Fibroblast of lung (primary cell): Measurements from ENCODE around the gene MKKS. TPM values are rescaled to one million over a fixed set of nuclear protein-coding genes. Genes with fewer than 3 reads are reported as not detected.
"Not testable (repeated sequence)": the region's sequence is repeated elsewhere in the genome, so short reads cannot be mapped to it uniquely, and the experiment has no call there.

Experiments used
- DNase-seq, 2 donors: peaks; one replicate each; pipeline versions ENCODE4 v3.0.0 to v3.0.0-alpha.2; 2010; ENCODE audit warnings: low read depth in 2 of 2
- H2AFZ ChIP-seq: 2 replicates; pipeline ENCODE4 v1.5.1; 2012; ENCODE audit warnings: low read length, control low read depth, inconsistent platforms
- H3K27ac ChIP-seq: 2 replicates; pipeline ENCODE4 v1.5.1; 2011; ENCODE audit warnings: low read length, control low read depth; ENCODE audit not compliant: insufficient read depth
- H3K27me3 ChIP-seq: 2 replicates; pipeline ENCODE4 v1.5.1; 2011; ENCODE audit warnings: mild to moderate bottlenecking, low read length; ENCODE audit not compliant: control insufficient read depth, insufficient read depth
- H3K36me3 ChIP-seq: 2 replicates; pipeline ENCODE4 v1.5.1; 2011; ENCODE audit warnings: low read length; ENCODE audit not compliant: control insufficient read depth, insufficient read depth
- H3K4me1 ChIP-seq: 2 replicates; pipeline ENCODE4 v1.5.1; 2011; ENCODE audit warnings: low read length; ENCODE audit not compliant: control insufficient read depth, insufficient read depth; ENCODE audit errors: extremely low read depth
- H3K4me2 ChIP-seq: 2 replicates; pipeline ENCODE4 v1.5.1; 2011; ENCODE audit warnings: low read length, control low read depth; ENCODE audit not compliant: insufficient read depth; ENCODE audit errors: extremely low read depth
- H3K4me3 ChIP-seq, 4 experiments: fragments of 200-600 bp in 1 of 4; sonication (generic) in 1 of 4; replicated peaks in 1 of 4; 2 replicates each; pipeline ENCODE4 v1.5.1; 2011 to 2016; ENCODE audit warnings: low read length in 4 of 4, low read depth in 3 of 4, mild to moderate bottlenecking in 3 of 4, control low read depth in 2 of 4, inconsistent platforms in 1 of 4, mixed read lengths in 1 of 4; ENCODE audit not compliant: insufficient read depth in 1 of 4; ENCODE audit errors: control extremely low read depth in 1 of 4
- H3K79me2 ChIP-seq: 2 replicates; pipeline ENCODE4 v1.5.1; 2012; ENCODE audit warnings: mild to moderate bottlenecking, low read length, inconsistent platforms; ENCODE audit not compliant: control insufficient read depth, insufficient read depth
- H3K9ac ChIP-seq: 2 replicates; pipeline ENCODE4 v1.5.1; 2011; ENCODE audit warnings: mild to moderate bottlenecking, low read length, control low read depth; ENCODE audit not compliant: insufficient read depth
- H3K9me3 ChIP-seq: 2 replicates; pipeline ENCODE4 v1.5.1; 2012; ENCODE audit warnings: low read depth, low read length; ENCODE audit not compliant: control insufficient read depth, insufficient read depth
- H4K20me1 ChIP-seq: 2 replicates; pipeline ENCODE4 v1.5.1; 2011; ENCODE audit warnings: low read length; ENCODE audit not compliant: control insufficient read depth, insufficient read depth; ENCODE audit errors: extremely low read depth
- EZH2 ChIP-seq: IDR thresholded peaks from 2 replicates; pipeline ENCODE4 v1.5.1; 2012; ENCODE audit warnings: low read length, control low read depth, mild to moderate bottlenecking; ENCODE audit errors: missing control alignments
- polyA plus RNA-seq, 2 donors: library from polyadenylated mRNA; depleted of rRNA in 1 of 2; stranded (reverse) in 1 of 2; unstranded in 1 of 2; fragments of >200 nt; gene quantifications; 2 replicates each; pipeline ENCODE4 v1.2.1, GENCODE V29; 2011 to 2012; ENCODE audit warnings: missing spikeins in 1 of 2
- total RNA-seq: library from RNA; depleted of rRNA; stranded (reverse); fragments of >200 nt; gene quantifications from 2 replicates; pipeline ENCODE4 v1.2.1, GENCODE V29; 2014
- TF ChIP-seq, protein P1 (sequence below), 2 donors: IDR thresholded peaks in 1 of 2; conservative IDR thresholded peaks in 1 of 2; 1 replicate in 1 of 2; 2 replicates in 1 of 2; pipeline ENCODE4 v1.5.1; 2011 to 2012; ENCODE audit warnings: low read length in 2 of 2, control low read depth in 1 of 2, inconsistent platforms in 1 of 2, low read depth in 1 of 2, mild to moderate bottlenecking in 1 of 2

MKKS gene
- total and polyA plus RNA-seq, 2 donors (not counting 1 experiment from before 2014, with no cell fraction given): 6.4 to 13.1 TPM

DNA sequence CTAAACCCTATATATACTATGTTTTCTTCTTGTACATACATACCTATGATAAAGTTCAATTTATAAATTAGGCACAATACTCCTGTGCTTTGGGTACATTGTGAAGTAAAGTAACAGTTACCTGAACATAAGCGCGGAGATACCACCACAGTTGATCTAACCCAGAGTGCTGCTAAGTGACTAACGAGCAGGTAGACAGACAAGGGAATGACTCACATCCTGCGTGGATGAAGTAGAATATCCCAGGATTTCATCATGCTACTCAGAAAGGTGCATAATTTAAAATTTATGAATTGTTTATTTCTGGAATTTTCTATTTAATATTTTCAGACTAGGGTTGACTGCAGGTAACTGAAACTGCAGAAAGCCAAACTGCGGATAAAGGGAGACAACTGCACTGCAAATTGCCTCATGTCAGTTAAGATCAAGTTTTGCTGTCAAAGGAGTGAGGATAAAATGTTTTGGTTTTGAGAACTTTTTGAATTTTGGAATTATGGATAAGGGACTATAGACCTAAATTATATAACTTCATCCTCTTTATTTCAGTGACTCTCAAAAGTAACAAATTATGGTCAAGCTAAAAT is 14.4 kb downstream of the MKKS start:
- Histone ChIP-seq H3K27ac (no peak overlapping the region), H3K9me3 (no peaks in the 10 kb centered on the region), H3K36me3 (peaks cover 2% of the 10 kb centered on the region), H3K4me2 (no peak overlapping the region), H3K9ac (no peak overlapping the region), H3K79me2 (peaks cover 5% of the 10 kb centered on the region), H3K27me3 (no peaks in the 10 kb centered on the region), H4K20me1 (no peaks in the 10 kb centered on the region), H3K4me3 (no peak overlapping the region), H3K4me1 (no peaks in the 10 kb centered on the region), H2AFZ (no peak overlapping the region)
- TF ChIP-seq, protein P1, sequence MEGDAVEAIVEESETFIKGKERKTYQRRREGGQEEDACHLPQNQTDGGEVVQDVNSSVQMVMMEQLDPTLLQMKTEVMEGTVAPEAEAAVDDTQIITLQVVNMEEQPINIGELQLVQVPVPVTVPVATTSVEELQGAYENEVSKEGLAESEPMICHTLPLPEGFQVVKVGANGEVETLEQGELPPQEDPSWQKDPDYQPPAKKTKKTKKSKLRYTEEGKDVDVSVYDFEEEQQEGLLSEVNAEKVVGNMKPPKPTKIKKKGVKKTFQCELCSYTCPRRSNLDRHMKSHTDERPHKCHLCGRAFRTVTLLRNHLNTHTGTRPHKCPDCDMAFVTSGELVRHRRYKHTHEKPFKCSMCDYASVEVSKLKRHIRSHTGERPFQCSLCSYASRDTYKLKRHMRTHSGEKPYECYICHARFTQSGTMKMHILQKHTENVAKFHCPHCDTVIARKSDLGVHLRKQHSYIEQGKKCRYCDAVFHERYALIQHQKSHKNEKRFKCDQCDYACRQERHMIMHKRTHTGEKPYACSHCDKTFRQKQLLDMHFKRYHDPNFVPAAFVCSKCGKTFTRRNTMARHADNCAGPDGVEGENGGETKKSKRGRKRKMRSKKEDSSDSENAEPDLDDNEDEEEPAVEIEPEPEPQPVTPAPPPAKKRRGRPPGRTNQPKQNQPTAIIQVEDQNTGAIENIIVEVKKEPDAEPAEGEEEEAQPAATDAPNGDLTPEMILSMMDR (conservative IDR thresholded peaks at IDR 0.05 in 1 of 2, IDR thresholded peaks at IDR 0.05 in 1 of 2; ENCODE audit: low read depth in 1 of 2, low read length in 2 of 2): no peak
- TF ChIP-seq EZH2: no peak
- DNase-seq: peak; percentile 12 to 66

DNA sequence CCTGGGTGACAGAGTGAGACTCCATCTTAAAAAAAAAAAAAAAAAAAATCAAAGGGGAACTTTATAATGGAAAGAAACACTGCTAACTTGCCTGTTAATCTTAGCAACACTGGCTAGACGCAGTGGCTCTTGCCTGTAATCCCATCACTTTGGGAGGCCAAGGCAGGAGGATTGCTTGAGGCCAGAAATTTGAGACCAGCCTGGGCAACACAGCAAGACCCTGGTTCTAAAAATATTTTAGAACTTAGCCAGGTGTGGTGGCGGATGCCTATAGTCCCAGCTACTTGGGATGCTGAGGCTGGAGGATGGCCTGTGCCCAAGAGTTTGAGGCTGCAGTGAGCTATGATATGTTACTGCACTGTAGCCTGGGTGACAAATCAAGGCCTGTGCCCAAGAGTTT is 16.8 kb downstream of the MKKS start:
- H3K27ac ChIP-seq, H3K36me3 ChIP-seq, H3K4me2 ChIP-seq, H3K79me2 ChIP-seq, H3K9ac ChIP-seq, H3K9me3 ChIP-seq, H4K20me1 ChIP-seq, H3K4me1 ChIP-seq, H2AFZ ChIP-seq, H3K4me3 ChIP-seq, DNase-seq, H3K27me3 ChIP-seq: not testable (repeated sequence)

DNA sequence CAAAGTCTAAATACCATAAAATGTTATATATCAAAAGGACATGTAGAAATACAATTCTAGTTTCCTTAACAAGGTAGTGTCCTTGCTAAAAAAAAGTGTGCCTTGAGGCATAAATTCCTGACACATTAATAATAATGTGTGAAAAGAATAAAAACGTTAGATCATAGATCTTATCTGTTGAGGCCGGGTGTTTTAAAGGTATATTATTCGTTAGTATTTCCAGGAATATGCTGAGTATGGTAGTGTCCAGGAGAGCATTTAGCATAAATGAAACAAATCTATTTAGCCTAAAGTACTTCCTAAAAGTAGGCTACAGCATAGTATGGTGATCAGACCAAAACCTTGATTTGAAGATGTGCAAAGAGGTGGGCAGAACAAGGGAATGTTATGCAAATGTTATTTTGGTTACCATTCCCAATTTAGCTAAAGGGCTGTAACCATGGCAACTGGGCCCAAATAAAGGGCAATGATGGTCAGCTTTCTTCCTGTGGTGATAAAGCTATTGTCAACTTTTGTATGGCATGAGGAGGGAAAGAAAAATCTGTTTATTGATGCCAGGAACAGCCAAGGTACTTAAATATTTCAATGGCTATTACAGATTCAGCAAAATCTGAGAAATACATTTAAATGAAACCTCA is 18.9 kb downstream of the MKKS start:
- Histone ChIP-seq H3K9ac (no peak overlapping the region), H3K4me1 (no peaks in the 10 kb centered on the region)
- peak in 1 of 2 donors; percentile 42 for DNase-seq

More for the DNA sequence above, 18.9 kb downstream of the MKKS start:
- TF ChIP-seq, protein P1 (conservative IDR thresholded peaks at IDR 0.05 in 1 of 2, IDR thresholded peaks at IDR 0.05 in 1 of 2; ENCODE audit: low read depth in 1 of 2, low read length in 2 of 2): no peak
- no peak for TF ChIP-seq EZH2
- H3K4me3 ChIP-seq: no peak overlapping the region
- no peak overlapping the region for H3K27ac ChIP-seq
- H3K4me2 ChIP-seq: no peak overlapping the region
- no peaks in the 10 kb centered on the region for H3K9me3 ChIP-seq
- H2AFZ ChIP-seq: no peak overlapping the region
- H3K36me3 ChIP-seq: peaks cover 3% of the 10 kb centered on the region
- no peaks in the 10 kb centered on the region for H4K20me1 ChIP-seq
- H3K27me3 ChIP-seq: no peaks in the 10 kb centered on the region
- H3K79me2 ChIP-seq: no peaks in the 10 kb centered on the region
